ENCODE results near the gene PGR. TPM values are rescaled to one million over a fixed set of nuclear protein-coding genes. Genes with fewer than 3 reads are reported as not detected.
A peak's percentile ranks its signal among the peaks of the same experiment; 100 is the strongest.

Gene PGR
- total RNA-seq: 2.5 TPM

- intact Hi-C loops (cut with DNase I): no loop called here
- DNase-seq (ENCODE audit: low spot score) (peak; percentile 64), ATAC-seq (peak; percentile 52)
Observed at GRCh38 chr11:101129203-101129943, at the start of gene PGR. Gene PGR (minus strand): TSS chr11:101129813. CDS start chr11:101129070, 743 bp downstream.

DNA sequence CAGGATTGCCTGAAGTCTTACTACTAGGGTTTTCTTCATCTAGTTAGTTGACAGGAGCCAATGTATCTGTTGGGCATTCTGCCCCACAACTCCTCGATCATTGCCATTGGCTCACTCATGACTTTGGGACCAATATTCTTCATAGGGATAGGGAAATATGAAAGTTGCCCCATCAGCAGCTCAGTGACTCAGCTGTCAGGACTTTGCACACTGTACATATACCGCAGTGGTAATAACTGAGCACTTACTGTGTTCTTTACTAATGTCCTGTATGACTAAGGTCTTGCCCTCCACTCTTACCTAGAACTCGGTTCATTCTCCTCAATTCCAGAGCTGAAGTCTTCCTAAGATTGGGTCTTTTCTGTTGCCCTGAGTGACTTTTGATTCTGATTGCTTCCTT is 46.8 kb upstream of the PGR start:
- DNase-seq (ENCODE audit: low spot score) (no peak), ATAC-seq (no peak)
- intact Hi-C loops (cut with DNase I): no loop called here

GRCh38 chr11:101169944-101170343 is 40.3 kb upstream of the PGR start:
- DNase-seq (ENCODE audit: low spot score) (no peak), ATAC-seq (no peak)
- intact Hi-C loops (cut with DNase I): no loop called here

GRCh38 chr11:101166038-101166437 is 36.4 kb upstream of the PGR start:
- intact Hi-C loops (cut with DNase I): no loop called here
- DNase-seq (ENCODE audit: low spot score) (no peak), ATAC-seq (no peak)

DNA sequence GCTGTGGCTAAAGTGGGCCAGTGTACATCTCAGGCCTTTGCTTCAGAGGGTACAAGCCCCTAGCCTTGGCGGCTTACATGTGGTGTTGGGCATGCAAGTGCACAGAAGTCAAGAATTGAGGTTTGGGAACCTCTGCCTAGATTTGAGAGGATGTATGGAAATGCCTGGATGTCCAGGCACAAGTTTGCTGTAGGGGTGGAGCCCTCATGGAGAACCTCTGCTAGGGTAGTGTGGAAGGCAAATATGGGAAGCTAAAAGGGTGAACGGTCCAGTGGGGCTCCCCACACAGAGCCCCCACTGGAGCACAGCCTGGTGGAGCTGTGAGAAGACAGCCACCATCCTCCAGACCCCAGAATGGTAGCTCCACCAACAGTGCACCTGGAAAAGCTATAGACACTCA is 28.5 kb upstream of the PGR start:
- DNase-seq (ENCODE audit: low spot score) (no peak), ATAC-seq (no peak)
- intact Hi-C loops (cut with DNase I): no loop called here

DNA sequence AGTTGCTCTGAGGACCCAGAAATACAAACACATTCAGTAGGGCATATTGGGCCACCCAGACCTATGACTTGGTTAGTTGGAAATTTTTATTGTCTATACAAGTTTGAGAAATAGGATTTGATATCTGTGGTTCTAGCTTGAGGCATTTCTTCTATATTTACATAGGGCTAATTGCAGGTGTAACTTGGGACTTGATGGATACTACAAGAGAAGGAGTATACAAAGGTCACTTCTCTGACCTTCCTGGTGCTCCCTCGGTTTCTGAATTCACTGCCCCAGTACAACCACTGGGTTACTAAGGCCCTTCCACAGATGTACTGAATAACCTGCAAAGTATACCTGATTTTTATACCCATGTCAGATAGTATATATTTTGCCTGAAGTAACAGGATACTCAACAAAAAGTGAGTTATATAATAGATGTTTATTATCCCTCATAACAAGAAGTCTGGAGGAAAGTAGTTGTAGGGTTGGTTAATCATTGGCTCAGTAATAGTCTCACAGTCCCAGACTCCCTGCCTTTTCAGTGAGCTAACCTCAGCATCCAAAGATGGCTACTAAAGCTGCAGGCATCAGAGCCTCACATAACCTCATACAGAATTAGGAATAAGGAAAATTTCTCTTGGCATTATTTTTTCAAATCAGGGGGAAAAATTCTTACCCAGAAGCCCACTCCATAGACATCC is 8.8 kb upstream of the PGR start:
- intact Hi-C loops (cut with DNase I): loop anchor here (5.0 kb wide), 1 partner anchor 1431 kb away; no protein-coding TSS in a partner anchor
- ATAC-seq (no peak), DNase-seq (ENCODE audit: low spot score) (no peak)

DNA sequence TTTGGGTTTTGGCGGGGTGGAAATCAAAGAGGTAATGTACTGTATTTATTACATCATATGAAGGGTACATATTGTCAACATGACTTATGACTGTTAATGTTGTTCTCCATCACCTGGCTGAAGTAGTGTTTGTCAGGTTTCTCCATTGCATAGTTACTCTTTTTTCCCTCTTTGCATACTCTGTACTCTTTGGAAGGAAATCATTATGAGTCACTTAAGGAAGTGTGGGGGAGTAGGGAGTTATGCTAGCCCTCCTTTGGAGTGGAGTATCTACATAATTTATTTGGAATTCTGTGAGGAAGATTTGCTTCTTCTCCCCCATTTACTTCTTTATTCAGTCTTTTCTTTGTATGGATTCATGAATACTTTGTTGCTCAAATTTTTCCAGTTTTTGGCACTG is 3.6 kb upstream of the PGR start:
- ATAC-seq: no peak
- intact Hi-C loops (cut with DNase I): no loop called here
- no peak for DNase-seq (ENCODE audit: low spot score)

DNA sequence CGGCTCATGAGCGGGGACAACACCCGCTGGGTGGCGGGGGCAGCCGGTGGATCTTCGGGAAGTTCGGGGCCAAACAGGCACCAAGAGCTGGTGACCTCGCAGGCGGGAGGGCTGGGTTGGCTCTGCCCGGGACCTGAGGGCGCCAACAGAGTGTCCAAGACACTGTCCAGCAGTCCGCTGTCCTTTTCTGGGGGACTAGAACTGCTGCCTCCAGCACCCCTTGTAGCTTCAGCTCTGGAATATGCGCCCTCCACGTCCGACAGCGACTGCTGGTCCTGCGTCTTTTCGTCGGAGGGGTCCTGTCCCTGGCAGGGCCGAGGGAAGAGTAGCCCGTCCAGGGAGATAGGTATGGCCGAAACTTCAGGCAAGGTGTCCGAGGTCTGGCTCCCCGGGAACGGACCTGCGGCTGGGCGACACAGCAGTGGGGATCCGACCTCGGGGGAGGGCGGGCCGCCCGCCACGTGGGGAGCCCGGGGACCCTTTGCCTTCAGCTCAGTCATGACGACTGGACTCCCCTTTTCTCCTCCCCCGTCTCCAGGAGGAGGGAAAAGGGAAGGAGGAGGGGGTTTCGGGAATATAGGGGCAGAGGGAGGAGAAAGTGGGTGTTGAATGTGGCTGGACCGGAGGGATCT is 926 bp downstream of the PGR start:
- ATAC-seq: peak; percentile 52
- intact Hi-C loops (cut with DNase I): no loop called here
- DNase-seq (ENCODE audit: low spot score): peak; percentile 56

- ATAC-seq (peak; percentile 58), DNase-seq (ENCODE audit: low spot score) (peak; percentile 59)
- intact Hi-C loops (cut with DNase I): no loop called here
Observed at GRCh38 chr11:101127699-101128570, 1.7 kb downstream of the PGR start.

- ATAC-seq: peak; percentile 61
- DNase-seq (ENCODE audit: low spot score): peak; percentile 58
Observed at GRCh38 chr11:101127197-101127698, 2.4 kb downstream of the PGR start.

GRCh38 chr11:101126551-101127196 is 2.9 kb downstream of the PGR start:
- intact Hi-C loops (cut with DNase I): no loop called here
- peak; percentile 59 for ATAC-seq
- DNase-seq (ENCODE audit: low spot score): peak; percentile 66

More at GRCh38 chr11:101127197-101127698, 2.4 kb downstream of the PGR start:
- intact Hi-C loops (cut with DNase I): no loop called here

GRCh38 chr11:101115671-101116160 is 13.9 kb downstream of the PGR start:
- DNase-seq (ENCODE audit: low spot score): no peak
- intact Hi-C loops (cut with DNase I): no loop called here
- no peak for ATAC-seq

GRCh38 chr11:101113540-101113939 is 16.1 kb downstream of the PGR start:
- DNase-seq (ENCODE audit: low spot score) (no peak), ATAC-seq (no peak)
- intact Hi-C loops (cut with DNase I): no loop called here

DNA sequence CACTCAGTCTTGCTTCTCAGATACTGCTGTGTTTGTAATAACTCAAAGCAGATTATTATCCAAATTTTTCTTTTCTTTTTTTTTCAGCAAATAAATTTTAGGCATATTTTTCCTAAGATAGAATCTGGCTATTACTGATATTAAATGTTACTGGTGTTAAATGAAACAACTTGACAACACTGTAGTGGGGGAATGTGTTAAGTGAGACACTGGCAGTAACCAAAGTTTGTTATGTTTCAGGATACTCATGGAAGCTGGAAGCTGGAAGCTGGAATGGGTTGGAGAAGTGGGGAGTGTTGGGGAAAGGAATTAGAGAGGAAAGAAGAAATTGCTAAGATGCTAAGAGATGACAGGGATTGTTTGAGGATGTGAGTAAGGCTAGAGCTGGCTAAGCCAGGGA is 24.9 kb downstream of the PGR start:
- ATAC-seq (no peak), DNase-seq (ENCODE audit: low spot score) (no peak)
- intact Hi-C loops (cut with DNase I): no loop called here

DNA sequence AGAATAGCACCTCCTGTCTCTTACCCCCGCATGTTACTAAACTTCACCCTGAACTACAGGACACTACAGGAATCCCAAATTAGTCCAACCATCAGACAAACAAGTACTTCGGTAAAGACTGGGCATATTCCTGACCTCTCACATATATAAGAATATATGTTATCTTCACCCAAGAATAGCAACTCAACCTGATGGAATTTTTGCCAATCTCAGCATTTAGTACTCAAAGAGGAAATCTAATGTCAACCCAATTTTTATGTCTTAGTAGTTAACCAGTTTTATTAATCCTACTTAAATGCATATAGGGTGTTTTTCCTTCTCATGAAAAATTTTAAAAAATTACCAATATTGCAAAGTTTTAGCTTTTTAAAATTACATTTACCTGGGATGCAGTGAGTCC is 26.2 kb downstream of the PGR start:
- ATAC-seq (no peak), DNase-seq (ENCODE audit: low spot score) (no peak)
- intact Hi-C loops (cut with DNase I): no loop called here

GRCh38 chr11:101100601-101101000 is 29.0 kb downstream of the PGR start:
- intact Hi-C loops (cut with DNase I): no loop called here
- DNase-seq (ENCODE audit: low spot score): no peak
- ATAC-seq: peak; percentile 60

GRCh38 chr11:101096036-101096704 is 33.4 kb downstream of the PGR start:
- intact Hi-C loops (cut with DNase I): no loop called here
- no peak for DNase-seq (ENCODE audit: low spot score)
- ATAC-seq: no peak

DNA sequence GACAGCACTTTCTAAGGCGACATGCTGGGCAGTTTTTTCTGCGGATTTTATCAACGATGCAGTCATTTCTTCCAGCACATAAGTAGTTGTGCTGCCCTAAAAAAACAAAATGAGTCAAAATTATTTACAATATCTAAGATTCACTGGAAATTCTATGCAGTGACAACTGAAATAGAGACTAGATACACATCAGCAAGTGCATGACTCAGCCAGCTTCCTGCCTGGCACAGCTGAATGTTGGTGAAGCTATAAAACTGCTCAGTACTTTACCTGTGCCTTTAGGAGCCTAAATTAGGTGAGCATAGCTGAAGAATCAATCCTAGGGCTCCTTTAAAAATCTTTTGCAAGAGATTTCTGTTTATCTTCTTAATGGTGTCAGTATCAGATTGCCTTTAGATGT is 37.8 kb downstream of the PGR start:
- ATAC-seq (no peak), DNase-seq (ENCODE audit: low spot score) (no peak)
- intact Hi-C loops (cut with DNase I): no loop called here
